T-helper 2 cell treated with Interferon-gamma antibody and Interleukin-4, amounts not matched to agents 5 μg/mL and 100 μg/mL, for 36 hours (primary cell): ENCODE results near the gene TIMM22.

Experiments used
- DNase-seq: peaks from one replicate; pipeline ENCODE4 v3.0.0; 2021; ENCODE audit warnings: low spot score
- H3K27ac Mint-ChIP-seq: one replicate; pipeline ENCODE4 v1.8.0; 2021; ENCODE audit warnings: mild to moderate bottlenecking, mixed read lengths
- H3K27me3 Mint-ChIP-seq: one replicate; pipeline ENCODE4 v1.8.0; 2021; ENCODE audit warnings: low read depth, mixed read lengths
- H3K36me3 Mint-ChIP-seq: one replicate; pipeline ENCODE4 v1.8.0; 2021; ENCODE audit warnings: low read depth, mixed read lengths
- H3K4me1 Mint-ChIP-seq: one replicate; pipeline ENCODE4 v1.8.0; 2021; ENCODE audit warnings: low read depth, mixed read lengths
- H3K4me3 Mint-ChIP-seq: one replicate; pipeline ENCODE4 v1.8.0; 2022; ENCODE audit warnings: mild to moderate bottlenecking, moderate library complexity, mixed read lengths
- H3K9me3 Mint-ChIP-seq: one replicate; pipeline ENCODE4 v1.8.0; 2021; ENCODE audit warnings: mixed read lengths

TIMM22 gene

GRCh38 chr17:1011760-1012735, 15.1 kb downstream of the TIMM22 start:
- H3K27ac Mint-ChIP-seq, result no peak overlapping the region
- H3K4me3 Mint-ChIP-seq, result no peak overlapping the region
- no peaks in the 10 kb centered on the region for H3K9me3 Mint-ChIP-seq
- DNase-seq, result no peak
- H3K4me1 Mint-ChIP-seq, result no peaks in the 10 kb centered on the region
- peaks cover 2% of the 10 kb centered on the region for H3K36me3 Mint-ChIP-seq
- H3K27me3 Mint-ChIP-seq, result no peaks in the 10 kb centered on the region

- DNase-seq, result no peak
- Mint-ChIP-seq H3K4me3 (no peak overlapping the region), H3K4me1 (no peaks in the 10 kb centered on the region), H3K27me3 (no peaks in the 10 kb centered on the region), H3K36me3 (no peaks in the 10 kb centered on the region), H3K27ac (no peak overlapping the region), H3K9me3 (no peaks in the 10 kb centered on the region)
These were observed 16.1 kb downstream of the TIMM22 start for GRCh38 chr17:1012823-1013728.

GRCh38 chr17:1013729-1014090, 16.8 kb downstream of the TIMM22 start:
- no peak overlapping the region for H3K4me3 Mint-ChIP-seq
- no peak overlapping the region for H3K27ac Mint-ChIP-seq
- H3K36me3 Mint-ChIP-seq, result no peaks in the 10 kb centered on the region
- DNase-seq, result no peak
- H3K27me3 Mint-ChIP-seq, result no peaks in the 10 kb centered on the region
- H3K9me3 Mint-ChIP-seq, result no peaks in the 10 kb centered on the region
- no peaks in the 10 kb centered on the region for H3K4me1 Mint-ChIP-seq

GRCh38 chr17:1018547-1018946, 21.6 kb downstream of the TIMM22 start:
- H3K9me3 Mint-ChIP-seq, result no peaks in the 10 kb centered on the region
- H3K27ac Mint-ChIP-seq, result no peak overlapping the region
- H3K27me3 Mint-ChIP-seq, result no peaks in the 10 kb centered on the region
- H3K4me3 Mint-ChIP-seq, result no peak overlapping the region
- DNase-seq, result no peak
- H3K4me1 Mint-ChIP-seq, result no peaks in the 10 kb centered on the region
- H3K36me3 Mint-ChIP-seq, result peaks cover 2% of the 10 kb centered on the region

- Mint-ChIP-seq H3K27ac (no peak overlapping the region), H3K36me3 (peaks cover 2% of the 10 kb centered on the region), H3K4me1 (no peaks in the 10 kb centered on the region), H3K4me3 (no peak overlapping the region), H3K9me3 (no peaks in the 10 kb centered on the region), H3K27me3 (no peaks in the 10 kb centered on the region)
- no peak for DNase-seq
These were observed 22.5 kb downstream of the TIMM22 start for GRCh38 chr17:1019451-1019850.

- Mint-ChIP-seq H3K9me3 (no peaks in the 10 kb centered on the region), H3K4me3 (no peak overlapping the region)
These were observed 24.2 kb downstream of the TIMM22 start for GRCh38 chr17:1021147-1021546.

GRCh38 chr17:1022278-1023024, 25.5 kb downstream of the TIMM22 start:
- Mint-ChIP-seq H3K27ac (no peak overlapping the region), H3K9me3 (no peaks in the 10 kb centered on the region), H3K4me3 (no peak overlapping the region)

More at GRCh38 chr17:1021147-1021546, 24.2 kb downstream of the TIMM22 start:
- H3K27ac Mint-ChIP-seq, result no peak overlapping the region
- DNase-seq, result no peak
- H3K4me1 Mint-ChIP-seq, result no peaks in the 10 kb centered on the region
- H3K27me3 Mint-ChIP-seq, result no peaks in the 10 kb centered on the region
- peaks cover 2% of the 10 kb centered on the region for H3K36me3 Mint-ChIP-seq

GRCh38 chr17:1024076-1024475, 27.1 kb downstream of the TIMM22 start:
- no peak for DNase-seq
- no peak overlapping the region for H3K27ac Mint-ChIP-seq
- H3K36me3 Mint-ChIP-seq, result peaks cover 1% of the 10 kb centered on the region
- no peaks in the 10 kb centered on the region for H3K27me3 Mint-ChIP-seq
- H3K9me3 Mint-ChIP-seq, result no peaks in the 10 kb centered on the region
- no peaks in the 10 kb centered on the region for H3K4me1 Mint-ChIP-seq
- no peak overlapping the region for H3K4me3 Mint-ChIP-seq

More at GRCh38 chr17:1022278-1023024, 25.5 kb downstream of the TIMM22 start:
- H3K27me3 Mint-ChIP-seq, result no peaks in the 10 kb centered on the region
- H3K36me3 Mint-ChIP-seq, result peaks cover 2% of the 10 kb centered on the region
- H3K4me1 Mint-ChIP-seq, result no peaks in the 10 kb centered on the region
- no peak for DNase-seq

- no peaks in the 10 kb centered on the region for H3K36me3 Mint-ChIP-seq
- H3K4me3 Mint-ChIP-seq, result no peak overlapping the region
- DNase-seq, result no peak
- H3K27ac Mint-ChIP-seq, result no peak overlapping the region
- H3K4me1 Mint-ChIP-seq, result no peaks in the 10 kb centered on the region
- no peaks in the 10 kb centered on the region for H3K9me3 Mint-ChIP-seq
- no peaks in the 10 kb centered on the region for H3K27me3 Mint-ChIP-seq
These were observed 29.0 kb downstream of the TIMM22 start for GRCh38 chr17:1025733-1026598.

GRCh38 chr17:1026599-1026975, 29.7 kb downstream of the TIMM22 start:
- no peaks in the 10 kb centered on the region for H3K36me3 Mint-ChIP-seq
- no peak for DNase-seq
- no peak overlapping the region for H3K27ac Mint-ChIP-seq
- H3K27me3 Mint-ChIP-seq, result no peaks in the 10 kb centered on the region
- no peak overlapping the region for H3K4me3 Mint-ChIP-seq
- H3K9me3 Mint-ChIP-seq, result no peaks in the 10 kb centered on the region
- H3K4me1 Mint-ChIP-seq, result no peaks in the 10 kb centered on the region

GRCh38 chr17:1027044-1027443, 30.1 kb downstream of the TIMM22 start:
- Mint-ChIP-seq H3K4me3 (no peak overlapping the region), H3K27me3 (no peaks in the 10 kb centered on the region), H3K36me3 (no peaks in the 10 kb centered on the region), H3K27ac (no peak overlapping the region), H3K9me3 (no peaks in the 10 kb centered on the region), H3K4me1 (no peaks in the 10 kb centered on the region)
- no peak for DNase-seq

GRCh38 chr17:1029196-1029921, 32.4 kb downstream of the TIMM22 start:
- Mint-ChIP-seq H3K4me1 (no peaks in the 10 kb centered on the region), H3K27me3 (no peaks in the 10 kb centered on the region), H3K4me3 (no peak overlapping the region), H3K9me3 (no peaks in the 10 kb centered on the region), H3K27ac (no peak overlapping the region), H3K36me3 (peaks cover 3% of the 10 kb centered on the region)
- no peak for DNase-seq
